NCI-H1105 (cell line): ENCODE data around the gene OCIAD1.
"Not testable (repeated sequence)": the region's sequence is repeated elsewhere in the genome, so short reads cannot be mapped to it uniquely, and the experiment has no call there.

Experiments
- DNase-seq: peaks from one replicate; lab custom pipeline; 2025; lab: John Stamatoyannopoulos, UW

OCIAD1 gene

DNA sequence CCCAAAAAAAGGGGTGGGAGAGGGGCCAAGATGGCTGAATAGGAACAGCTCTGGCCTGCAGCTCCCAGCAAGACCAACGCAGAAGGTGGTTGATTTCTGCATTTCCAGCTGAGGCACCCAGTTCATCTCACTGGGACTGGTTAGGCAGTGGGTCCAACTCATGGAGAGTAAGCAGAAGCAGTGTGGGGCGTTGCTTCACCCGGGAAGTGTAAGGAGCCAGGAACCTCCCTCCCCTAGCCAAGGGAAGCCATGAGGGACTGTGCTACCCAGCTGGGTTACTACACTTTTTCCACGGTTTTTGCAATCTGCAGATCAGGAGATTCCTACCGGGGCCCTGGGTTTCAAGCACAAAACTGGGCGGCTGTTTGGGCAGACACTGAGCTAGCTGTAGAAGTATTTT, 13.9 kb upstream of the OCIAD1 start:
- no peak for DNase-seq

DNA sequence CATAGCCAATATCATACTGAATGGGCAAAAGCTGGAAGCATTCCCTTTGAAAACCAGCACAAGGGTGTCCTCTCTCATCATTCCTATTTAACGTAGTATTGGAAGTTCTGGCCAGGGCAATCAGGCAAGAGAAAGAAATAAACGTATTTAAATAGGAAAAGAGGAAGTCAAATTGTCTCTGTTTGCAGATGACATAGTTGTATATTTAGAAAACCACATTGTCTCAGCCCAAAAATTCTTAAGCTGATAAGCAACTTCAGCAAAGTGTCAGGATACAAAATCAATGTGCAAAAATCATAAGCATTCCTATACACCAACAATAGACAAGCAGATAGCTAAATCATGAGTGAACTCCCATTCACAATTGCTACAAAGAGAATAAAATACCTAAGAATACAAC, 9.5 kb upstream of the OCIAD1 start:
- not testable (repeated sequence) for DNase-seq

- no peak for DNase-seq
Observed at GRCh38 chr4:48827622-48828021, 3.3 kb upstream of the OCIAD1 start.

GRCh38 chr4:48831532-48832030, 693 bp downstream of the OCIAD1 start:
- DNase-seq: no peak

GRCh38 chr4:48832571-48832970, 1.7 kb downstream of the OCIAD1 start:
- no peak for DNase-seq

DNA sequence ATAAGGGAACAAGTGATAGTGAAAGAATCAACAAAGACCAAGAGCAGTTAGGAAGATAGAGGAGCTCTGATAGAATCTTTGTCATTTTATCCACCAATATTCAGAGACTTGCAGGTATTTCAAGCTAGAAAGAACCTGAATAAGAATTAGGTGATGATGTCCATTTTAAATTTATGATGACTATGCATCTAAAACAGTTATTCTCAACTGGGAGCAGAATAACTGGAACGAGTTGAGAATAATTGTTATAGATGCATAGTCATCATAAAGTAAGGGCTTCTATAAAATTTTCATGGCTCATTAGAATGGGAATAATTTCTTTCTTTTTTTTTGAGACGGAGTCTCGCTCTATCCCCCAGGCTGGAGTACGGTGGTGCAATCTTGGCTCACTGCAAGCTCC, 5.8 kb downstream of the OCIAD1 start:
- no peak for DNase-seq

DNA sequence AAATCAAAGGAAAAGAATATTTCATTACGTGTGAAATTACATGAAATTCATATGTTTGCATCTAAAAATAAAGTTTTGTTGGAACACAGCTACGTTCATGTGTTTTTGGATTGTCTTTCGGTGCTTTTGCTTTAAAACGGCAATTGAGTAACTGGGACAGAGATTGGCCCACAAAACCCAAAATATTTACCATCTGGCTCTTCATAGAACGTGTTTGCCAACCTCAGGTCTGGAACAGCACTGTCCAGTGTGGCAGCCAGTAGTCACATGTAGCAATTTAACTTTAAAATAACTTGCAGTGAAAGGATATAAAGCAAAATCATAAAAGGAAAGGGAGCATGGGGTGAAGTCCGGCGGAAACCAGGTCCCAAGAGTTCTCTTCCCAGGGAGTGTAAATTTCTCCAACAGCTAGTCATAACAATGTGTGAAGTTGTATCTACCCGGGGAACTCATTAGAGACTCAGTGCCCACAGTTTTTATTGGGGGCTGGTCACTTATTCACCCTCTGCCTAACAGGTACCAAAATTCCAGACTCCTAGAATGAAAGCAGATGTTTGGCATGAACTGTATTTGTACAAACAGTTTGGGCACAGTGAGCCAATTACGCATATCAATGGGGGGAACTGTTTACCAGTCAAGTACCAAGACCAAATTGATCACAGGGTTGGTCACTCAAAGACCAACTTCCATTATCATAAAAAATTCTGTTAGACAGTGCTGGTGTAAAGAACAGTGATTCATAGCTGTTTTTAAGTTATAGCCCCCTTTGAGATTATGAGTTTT, 10.3 kb downstream of the OCIAD1 start:
- DNase-seq: no peak

DNA sequence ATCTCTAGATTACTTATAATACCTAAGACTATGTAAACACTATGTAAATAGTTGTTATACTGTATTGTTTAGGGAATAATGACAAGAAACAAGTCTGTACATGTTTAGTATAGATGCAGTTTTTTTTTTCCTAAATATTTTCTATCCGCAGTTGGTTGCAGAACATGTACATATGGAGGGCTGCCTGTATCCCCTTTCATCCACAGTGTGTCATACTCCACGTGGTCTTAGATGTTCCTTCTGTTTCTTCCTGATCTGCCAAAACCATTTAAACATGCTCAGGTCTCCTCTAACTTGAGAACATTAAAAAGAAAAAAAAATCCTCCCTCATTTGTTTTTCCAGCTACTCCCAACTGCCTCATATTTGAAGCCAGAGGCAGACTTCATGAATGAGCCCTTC, 14.0 kb downstream of the OCIAD1 start:
- DNase-seq: no peak

DNA sequence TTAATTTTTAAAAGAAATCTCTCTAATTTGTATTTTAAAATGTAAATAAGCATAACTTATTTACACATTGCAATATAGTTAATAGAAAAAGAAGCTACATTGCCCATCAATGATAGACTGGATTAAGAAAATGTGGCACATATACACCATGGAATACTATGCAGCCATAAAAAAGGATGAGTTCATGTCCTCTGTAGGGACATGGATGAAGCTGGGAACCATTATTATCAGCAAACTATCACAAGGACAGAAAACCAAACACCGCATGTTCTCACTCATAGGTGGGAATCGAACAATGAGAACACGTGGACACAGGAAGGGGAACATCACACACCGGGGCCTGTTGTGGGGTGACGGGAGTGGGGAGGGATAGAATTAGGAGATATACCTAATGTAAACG, 17.9 kb downstream of the OCIAD1 start:
- DNase-seq: not testable (repeated sequence)

- no peak for DNase-seq
Observed at GRCh38 chr4:48851651-48852050, 20.8 kb downstream of the OCIAD1 start.

DNA sequence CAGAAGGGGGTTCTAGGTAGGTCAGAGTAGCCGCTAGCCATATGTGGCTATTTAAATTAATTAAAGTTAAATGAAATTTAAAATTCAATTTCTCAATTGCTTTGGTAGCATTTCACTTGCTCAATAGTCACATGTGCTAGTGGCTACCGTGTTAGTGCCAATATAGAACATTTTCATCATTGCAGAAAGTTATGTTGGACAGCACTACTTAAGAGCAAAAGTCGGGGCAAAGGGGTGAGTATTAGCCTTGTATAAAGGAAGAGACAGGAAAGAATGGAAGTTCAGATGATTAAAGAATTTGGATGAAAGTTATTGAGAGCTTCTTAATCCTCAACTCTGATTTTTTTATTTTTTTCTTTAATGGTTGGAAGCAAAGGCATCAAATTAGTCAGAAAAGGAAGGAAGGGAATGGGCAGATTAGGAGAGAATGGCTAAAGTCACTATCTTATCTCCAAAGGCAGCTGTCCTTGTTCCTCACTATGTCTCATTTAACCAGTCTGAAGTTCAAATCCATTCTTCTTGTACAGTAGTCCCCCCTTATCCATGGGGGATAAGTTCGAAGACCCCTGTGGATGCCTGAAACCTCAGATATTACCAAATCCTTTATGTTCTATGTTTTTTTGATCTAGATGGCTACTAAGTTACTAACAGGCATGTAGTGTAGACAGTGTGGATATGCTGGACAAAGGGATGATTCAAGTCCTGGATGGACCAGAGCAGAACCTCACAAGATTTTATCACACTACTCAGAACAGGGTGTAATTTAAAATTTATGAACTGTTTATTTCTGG, 22.9 kb downstream of the OCIAD1 start:
- no peak for DNase-seq

GRCh38 chr4:48854395-48854683, 23.5 kb downstream of the OCIAD1 start:
- no peak for DNase-seq

GRCh38 chr4:48854982-48855381, 24.1 kb downstream of the OCIAD1 start:
- DNase-seq: no peak

DNA sequence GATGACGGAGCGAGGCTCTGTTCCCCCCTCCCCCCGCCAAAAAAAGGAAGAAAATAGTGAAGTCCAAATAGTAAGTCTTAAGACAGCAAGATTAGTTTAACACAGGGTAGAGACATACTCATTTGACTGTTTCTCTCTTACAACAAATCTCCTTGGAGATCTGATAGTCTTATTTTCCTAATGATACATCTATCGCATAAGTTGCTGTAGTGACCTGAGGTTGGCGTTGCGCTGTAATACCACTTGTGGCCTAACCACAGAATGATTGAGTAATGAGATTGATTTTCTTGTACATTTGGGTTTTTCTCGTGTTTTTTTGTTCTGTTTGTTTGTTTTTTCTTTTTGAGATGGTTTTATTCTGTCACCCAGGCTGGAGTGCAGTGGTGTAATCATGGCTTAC, 27.2 kb downstream of the OCIAD1 start:
- no peak for DNase-seq

- DNase-seq: no peak
Observed at GRCh38 chr4:48862038-48862437, 31.1 kb downstream of the OCIAD1 start.

- DNase-seq: no peak
Observed at GRCh38 chr4:48862661-48863060, 31.8 kb downstream of the OCIAD1 start.

DNA sequence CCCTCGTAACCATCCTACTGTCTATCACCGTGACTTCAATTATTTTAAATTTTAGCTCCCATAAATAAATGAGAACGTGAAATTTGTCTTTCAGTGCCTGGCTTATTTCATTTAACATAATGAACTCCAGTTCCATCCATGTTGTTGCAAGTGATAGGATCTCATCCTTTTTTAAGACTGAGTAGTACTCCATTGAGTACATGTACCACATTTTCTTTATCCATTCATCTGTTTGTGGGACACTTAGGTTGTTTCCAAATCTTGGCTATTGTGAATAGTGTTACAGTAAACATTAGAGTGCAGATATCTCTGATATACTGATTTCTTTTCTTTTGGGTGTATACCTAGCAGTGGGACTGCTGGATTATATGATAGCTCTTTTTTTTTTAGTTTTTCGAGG, 32.8 kb downstream of the OCIAD1 start:
- no peak for DNase-seq

DNA sequence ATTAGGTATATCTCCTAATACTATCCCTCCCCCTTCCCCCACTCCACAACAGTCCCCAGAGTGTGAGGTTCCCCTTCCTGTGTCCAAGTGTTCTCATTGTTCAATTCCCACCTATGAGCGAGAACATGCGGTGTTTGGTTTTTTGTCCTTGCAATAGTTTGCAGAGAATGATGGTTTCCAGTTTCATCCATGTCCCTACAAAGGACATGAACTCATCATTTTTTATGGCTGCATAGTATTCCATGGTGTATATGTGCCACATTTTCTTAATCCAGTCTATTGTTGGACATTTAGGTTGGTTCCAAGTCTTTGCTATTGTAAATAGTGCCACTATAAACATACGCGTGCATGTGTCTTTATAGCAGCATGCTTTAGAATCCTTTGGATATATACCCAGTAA, 33.8 kb downstream of the OCIAD1 start:
- not testable (repeated sequence) for DNase-seq

DNA sequence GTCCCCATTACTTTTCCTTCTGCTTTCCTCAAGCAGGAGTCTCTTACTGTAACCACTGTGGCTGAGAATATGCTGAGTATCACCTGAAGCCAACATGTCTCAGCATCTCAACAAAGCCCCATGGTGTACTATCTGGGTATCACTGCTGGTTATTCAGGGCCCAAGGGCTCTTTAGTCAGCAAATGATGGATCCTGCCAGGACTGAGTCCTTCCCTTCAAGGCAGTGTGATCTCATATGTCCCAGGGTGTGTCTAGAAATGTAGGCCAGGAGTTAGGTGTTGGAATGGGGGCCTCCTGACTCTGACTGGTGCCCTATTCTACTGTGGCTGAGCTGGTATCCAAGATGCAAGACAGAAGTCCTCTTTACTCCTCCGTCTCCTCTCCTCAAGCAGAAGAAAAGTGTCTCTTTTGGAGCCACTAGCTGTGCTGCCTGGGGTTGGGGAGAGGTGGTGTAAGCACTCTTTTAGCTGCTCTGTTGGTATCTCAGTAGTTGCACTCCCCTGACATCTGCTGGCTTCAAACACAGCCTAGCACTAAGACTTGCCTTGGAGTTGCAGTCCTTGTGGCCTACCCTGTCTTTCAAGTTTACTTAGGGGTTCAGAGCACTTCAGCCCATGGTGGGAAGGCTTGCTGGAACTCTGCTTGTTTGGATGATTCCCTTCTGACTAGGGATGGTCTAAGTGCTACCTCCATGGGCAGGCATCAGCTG, 47.1 kb downstream of the OCIAD1 start:
- no peak for DNase-seq

GRCh38 chr4:48879561-48880442, 48.9 kb downstream of the OCIAD1 start:
- no peak for DNase-seq

- DNase-seq: not testable (repeated sequence)
Observed at GRCh38 chr4:48881646-48882045, 50.8 kb downstream of the OCIAD1 start.

DNA sequence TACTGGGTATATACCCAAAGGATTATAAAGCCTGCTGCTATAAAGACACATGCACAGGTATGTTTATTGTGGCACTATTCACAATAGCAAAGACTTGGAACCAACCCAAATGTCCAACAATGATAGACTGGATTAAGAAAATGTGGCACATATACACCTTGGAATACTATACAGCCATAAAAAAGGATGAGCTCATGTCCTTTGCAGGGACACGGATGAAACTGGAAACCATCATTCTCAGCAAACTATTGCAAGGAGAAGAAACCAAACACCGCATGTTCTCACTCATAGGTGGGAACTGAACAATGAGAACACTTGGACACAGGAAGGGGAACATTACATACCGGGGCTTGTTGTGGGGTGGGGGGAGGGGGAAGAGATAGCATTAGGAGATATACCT, 58.9 kb downstream of the OCIAD1 start:
- DNase-seq: not testable (repeated sequence)
